Esophagus muscularis mucosa (tissue), 4 donors: ENCODE results near the gene SYNPO2. TPM values are rescaled to one million over a fixed set of nuclear protein-coding genes. Genes with fewer than 3 reads are reported as not detected.

ENCODE experiments used
- DNase-seq: peaks from one replicate; pipeline ENCODE4 v3.0.0-alpha.2; 2017; ENCODE audit errors: extremely low spot score
- H3K27ac ChIP-seq, 4 donors: fragments of 200-600 bp; sonication (generic); replicated peaks in 1 of 4; 1 replicate in 3 of 4; 2 replicates in 1 of 4; pipeline ENCODE4 v1.5.1; 2016 to 2019; ENCODE audit warnings: mild to moderate bottlenecking in 1 of 4
- H3K27me3 ChIP-seq, 4 donors: fragments of 200-600 bp; sonication (generic); one replicate each; pipeline versions ENCODE4 v1.5.1 to v1.6.0; 2016 to 2019
- H3K36me3 ChIP-seq, 4 donors: fragments of 200-600 bp; sonication (generic); one replicate each; pipeline ENCODE4 v1.5.1; 2016 to 2019
- H3K4me1 ChIP-seq, 4 donors: fragments of 200-600 bp; sonication (generic); one replicate each; pipeline ENCODE4 v1.5.1; 2016 to 2019
- H3K4me3 ChIP-seq, 4 donors: fragments of 200-600 bp; sonication (generic); 1 replicate in 2 of 4; 2 replicates in 2 of 4; pipeline ENCODE4 v1.5.1; 2016 to 2019; ENCODE audit warnings: mild to moderate bottlenecking in 4 of 4, moderate library complexity in 1 of 4
- H3K9me3 ChIP-seq, 4 donors: fragments of 200-600 bp; sonication (generic); 1 replicate in 3 of 4; 2 replicates in 1 of 4; pipeline ENCODE4 v1.5.1; 2016 to 2019
- CTCF ChIP-seq, 3 experiments: fragments of 200-600 bp in 2 of 3; fragments of 450-650 bp in 1 of 3; sonication (generic) in 2 of 3; IDR thresholded peaks; one replicate each; pipeline ENCODE4 v1.5.1; 2017 to 2019; ENCODE audit warnings: antibody characterized with exemption in 3 of 3, mild to moderate bottlenecking in 2 of 3, moderate library complexity in 1 of 3
- EP300 ChIP-seq: sonication (generic); formaldehyde crosslinking; IDR thresholded peaks from one replicate; pipeline ENCODE4 v1.6.1; 2017; ENCODE audit warnings: antibody characterized with exemption
- POLR2A ChIP-seq: fragments of 450-650 bp; IDR thresholded peaks from one replicate; pipeline ENCODE4 v1.6.1; 2017; ENCODE audit warnings: antibody characterized with exemption, moderate library complexity, mild to moderate bottlenecking, low read depth
- POLR2AphosphoS5 ChIP-seq, 2 donors: sonication (generic); formaldehyde crosslinking; IDR thresholded peaks; one replicate each; pipeline ENCODE4 v1.6.1; 2017; ENCODE audit warnings: antibody characterized with exemption in 2 of 2
- WGBS: methylation state at CpG from one replicate; pipeline ENCODE4 v1.1.5; 2018; 5-methylcytosine and 5-hydroxymethylcytosine counted together
- intact Hi-C: fragments of 100-400 bp; cut with DNase I; formaldehyde crosslinking; loops from one replicate; pipeline ENCODE4 v1.15.1; 2023
- total RNA-seq, 4 donors: library from RNA; depleted of rRNA; stranded (reverse); fragments of >200 nt; gene quantifications; one replicate each; pipeline versions ENCODE4 v1.1.0 to v1.2.1, GENCODE V29; 2016

SYNPO2 gene
- total RNA-seq, 4 donors from 2014 or later = 2,073 to 2,783 (median 2,517) TPM

DNA sequence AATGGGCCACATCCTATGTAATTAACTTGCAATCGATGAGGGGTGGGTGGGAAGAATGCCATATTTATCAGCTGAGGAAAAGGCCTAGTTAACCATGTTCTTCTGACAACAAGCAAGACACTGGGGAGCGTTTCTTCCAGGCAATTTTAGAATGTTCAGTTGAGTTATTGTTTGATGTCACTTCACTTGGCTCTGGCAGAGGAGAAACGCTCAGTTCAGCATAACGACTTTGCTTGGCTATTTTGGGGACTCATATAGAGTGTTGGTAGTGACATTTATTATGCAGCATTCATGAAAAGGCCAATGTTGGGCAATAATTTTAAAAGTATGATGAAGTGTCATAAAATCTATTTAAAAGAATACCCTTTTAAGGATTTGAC lies 648 bp downstream of the SYNPO2 start:
- Histone ChIP-seq H3K27me3 (no peaks in the 10 kb centered on the region), H3K4me3 (peak overlapping the region; percentile 66 to 76 (median 72)), H3K4me1 (peaks cover 0 to 4% (median 3%) of the 10 kb centered on the region in 4 donors), H3K9me3 (no peaks in the 10 kb centered on the region), H3K27ac (peak overlapping the region; percentile 87 to 90 (median 88)), H3K36me3 (no peaks in the 10 kb centered on the region)
- intact Hi-C loops = loop anchor here (2.0 to 10.0 kb wide), 2 partner anchors 55 to 145 kb away; no protein-coding TSS in a partner anchor
- WGBS = 16% methylated on average over 4 of the region's 4 CpGs
- no peak for DNase-seq
- peak in 1 of 2 donors; percentile 14 for TF ChIP-seq POLR2AphosphoS5 (IDR thresholded peaks at IDR 0.05)
- no peak for TF ChIP-seq POLR2A

GRCh38 chr4:118894034-118894433 lies 5.4 kb downstream of the SYNPO2 start:
- H3K4me3 ChIP-seq = peak overlapping the region; percentile 51 to 74 (median 68)
- no peaks in the 10 kb centered on the region for H3K9me3 ChIP-seq
- intact Hi-C loops = no loop called here
- 51% methylated on average over 3 of the region's 3 CpGs for WGBS
- DNase-seq = no peak
- peak overlapping the region; percentile 87 to 90 (median 88) for H3K27ac ChIP-seq
- H3K27me3 ChIP-seq = no peaks in the 10 kb centered on the region
- no peaks in the 10 kb centered on the region for H3K36me3 ChIP-seq
- peaks cover 26 to 51% (median 38%) of the 10 kb centered on the region in 4 donors for H3K4me1 ChIP-seq
- peak in 1 of 2 donors; percentile 7 for TF ChIP-seq POLR2AphosphoS5 (IDR thresholded peaks at IDR 0.05)
- TF ChIP-seq EP300 = no peak
- no peak for TF ChIP-seq CTCF (IDR thresholded peaks at IDR 0.05)
- TF ChIP-seq POLR2A = no peak

DNA sequence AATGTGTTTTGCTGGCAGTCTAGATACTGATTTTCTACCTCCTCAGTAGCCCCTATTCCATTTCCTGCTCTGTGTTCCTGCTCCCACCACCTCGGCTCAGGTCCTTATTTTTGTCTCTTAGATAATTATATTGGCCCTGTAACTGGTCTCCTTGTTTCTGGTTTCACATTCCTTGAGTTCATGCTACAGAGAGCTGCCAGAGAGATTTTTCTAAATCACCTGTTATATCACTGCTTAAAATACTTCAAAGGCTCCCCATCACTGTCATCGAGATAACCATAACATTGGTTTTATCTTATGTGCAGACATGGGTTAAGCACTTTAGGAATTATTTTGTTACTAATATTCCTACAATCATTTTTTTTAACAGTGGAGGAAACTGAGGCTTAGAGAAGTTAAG lies 9.6 kb downstream of the SYNPO2 start:
- intact Hi-C loops = no loop called here
- WGBS = 33% methylated on average over 2 of the region's 2 CpGs
- TF ChIP-seq POLR2AphosphoS5 (IDR thresholded peaks at IDR 0.05) (no peak), POLR2A (no peak), CTCF (IDR thresholded peaks at IDR 0.05) (no peak), EP300 (no peak)
- peak overlapping the region in 2 of 4 donors; percentile 4 to 28 for H3K4me3 ChIP-seq
- no peaks in the 10 kb centered on the region for H3K27me3 ChIP-seq
- no peak for DNase-seq
- H3K36me3 ChIP-seq = no peaks in the 10 kb centered on the region
- H3K4me1 ChIP-seq = peaks cover 34 to 92% (median 75%) of the 10 kb centered on the region in 4 donors
- no peaks in the 10 kb centered on the region for H3K9me3 ChIP-seq
- peak overlapping the region; percentile 87 to 90 (median 88) for H3K27ac ChIP-seq

- peak overlapping the region; percentile 87 to 90 (median 88) for H3K27ac ChIP-seq
- TF ChIP-seq POLR2AphosphoS5 (IDR thresholded peaks at IDR 0.05) (peak; percentile 76 to 88), POLR2A (no peak)
- no peaks in the 10 kb centered on the region for H3K27me3 ChIP-seq
- intact Hi-C loops = no loop called here
- H3K36me3 ChIP-seq = no peaks in the 10 kb centered on the region
- H3K4me3 ChIP-seq = peak overlapping the region in 3 of 4 donors; percentile 4 to 28 (median 5)
- H3K4me1 ChIP-seq = peaks cover 36 to 97% (median 78%) of the 10 kb centered on the region in 4 donors
- WGBS = 37% methylated on average over 6 of the region's 6 CpGs
- DNase-seq = peak; percentile 93
- H3K9me3 ChIP-seq = no peaks in the 10 kb centered on the region
These were observed 10.1 kb downstream of the SYNPO2 start for GRCh38 chr4:118898684-118899138.

DNA sequence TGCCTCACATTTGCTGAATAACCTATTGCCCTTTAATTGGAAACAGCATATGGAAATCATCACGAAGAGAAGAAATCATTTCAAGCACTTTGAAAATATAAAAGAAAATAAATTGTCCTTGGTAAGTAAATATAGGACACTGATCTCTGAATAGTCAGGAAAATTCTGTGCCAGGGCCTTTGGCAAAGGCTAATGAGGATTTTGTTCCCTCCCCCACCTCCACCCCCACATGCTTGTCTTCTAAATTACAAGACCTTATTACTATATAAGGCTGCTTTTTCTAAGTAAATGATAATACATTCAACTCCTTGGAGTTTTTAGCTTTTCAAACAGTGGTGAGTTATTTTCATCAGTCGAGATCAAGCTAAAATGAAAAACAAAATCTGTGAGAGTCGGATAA lies 15.8 kb downstream of the SYNPO2 start:
- H3K4me1 ChIP-seq = peaks cover 36 to 98% (median 78%) of the 10 kb centered on the region in 4 donors
- no peaks in the 10 kb centered on the region for H3K36me3 ChIP-seq
- no peak for TF ChIP-seq EP300
- TF ChIP-seq POLR2A = no peak
- no peak for TF ChIP-seq CTCF (IDR thresholded peaks at IDR 0.05)
- no peak for TF ChIP-seq POLR2AphosphoS5 (IDR thresholded peaks at IDR 0.05)
- DNase-seq = no peak
- intact Hi-C loops = no loop called here
- H3K27ac ChIP-seq = peak overlapping the region; percentile 87 to 90 (median 88)
- H3K9me3 ChIP-seq = no peaks in the 10 kb centered on the region
- WGBS = 22% methylated on average over 3 of the region's 3 CpGs
- H3K4me3 ChIP-seq = peak overlapping the region in 3 of 4 donors; percentile 16 to 18 (median 17)
- no peaks in the 10 kb centered on the region for H3K27me3 ChIP-seq

- 39% methylated on average over 2 of the region's 2 CpGs for WGBS
- Histone ChIP-seq H3K27me3 (no peaks in the 10 kb centered on the region), H3K27ac (peak overlapping the region; percentile 87 to 90 (median 88)), H3K4me1 (peaks cover 42 to 98% (median 79%) of the 10 kb centered on the region in 4 donors), H3K36me3 (no peaks in the 10 kb centered on the region), H3K9me3 (no peaks in the 10 kb centered on the region), H3K4me3 (peak overlapping the region in 3 of 4 donors; percentile 16 to 18 (median 17))
- intact Hi-C loops = no loop called here
- DNase-seq = no peak
- TF ChIP-seq POLR2AphosphoS5 (IDR thresholded peaks at IDR 0.05) (no peak), POLR2A (no peak), CTCF (IDR thresholded peaks at IDR 0.05) (no peak)
These were observed 16.3 kb downstream of the SYNPO2 start for GRCh38 chr4:118904935-118905334.
